GM12892 (cell line): ENCODE results near the gene SEPHS1.
"Not testable (repeated sequence)": the region's sequence is repeated elsewhere in the genome, so short reads cannot be mapped to it uniquely, and the experiment has no call there.

Experiments used
- POLR2A ChIP-seq: IDR thresholded peaks from 2 replicates; pipeline ENCODE4 v1.6.1; 2011; ENCODE audit warnings: low read depth, low read length, control low read depth
- TAF1 ChIP-seq: IDR thresholded peaks from 2 replicates; pipeline ENCODE4 v1.6.1; 2011; ENCODE audit warnings: low read depth, mild to moderate bottlenecking, control low read depth, low read length, borderline replicate concordance

DNA sequence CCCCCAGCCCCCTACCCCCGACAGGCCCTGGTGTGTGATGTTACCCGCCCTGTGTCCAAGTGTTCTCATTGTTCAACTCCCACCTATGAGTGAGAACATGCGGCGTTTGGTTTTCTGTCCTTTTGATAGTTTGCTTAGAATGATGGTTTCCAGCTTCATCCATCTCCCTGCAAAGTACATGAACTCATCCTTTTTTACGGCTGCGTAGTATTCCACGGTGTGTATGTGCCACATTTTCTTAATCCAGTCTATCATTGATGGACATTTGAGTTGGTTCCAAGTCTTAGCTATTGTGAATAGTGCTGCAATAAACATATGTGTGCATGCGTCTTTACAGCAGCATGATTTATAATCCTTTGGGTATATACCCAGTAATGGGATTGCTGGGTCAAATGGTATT, 17.1 kb downstream of the SEPHS1 start:
- not testable (repeated sequence) for TF ChIP-seq POLR2A, TAF1
